ENCODE results near the gene ADCY7.

ADCY7 gene

DNA sequence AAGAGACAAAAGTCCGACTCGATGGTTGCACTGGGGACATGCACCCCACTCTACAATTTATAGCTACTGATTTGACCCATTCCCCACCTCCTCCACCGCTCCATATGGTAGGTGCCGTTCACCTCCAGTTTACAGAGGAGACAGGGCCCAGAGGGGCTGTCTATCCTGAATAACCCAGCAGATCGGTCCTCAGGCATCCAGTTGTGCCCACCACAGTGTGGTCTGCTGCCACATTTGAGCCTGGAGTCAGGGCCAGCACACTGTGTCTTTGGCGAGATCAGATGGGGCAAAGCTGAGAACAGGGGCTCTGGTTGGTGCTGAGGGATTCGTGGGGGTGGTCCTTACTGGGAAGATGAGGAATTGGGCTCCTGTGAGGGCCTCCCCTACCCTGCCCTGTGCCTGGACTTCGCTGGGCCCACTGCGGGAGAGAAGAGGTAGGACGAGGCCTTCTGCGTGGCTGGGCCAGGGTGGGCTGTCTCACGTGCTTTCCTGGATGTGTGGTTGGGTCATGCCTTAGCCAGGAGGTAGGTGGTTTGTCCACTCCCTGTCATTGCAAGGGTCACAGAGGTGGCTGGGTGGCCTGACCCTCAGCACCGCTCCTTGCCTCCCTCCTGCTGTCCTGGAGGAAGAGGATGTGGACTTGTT, 2.8 kb downstream of the ADCY7 start:
- DNase-seq = no peak

DNA sequence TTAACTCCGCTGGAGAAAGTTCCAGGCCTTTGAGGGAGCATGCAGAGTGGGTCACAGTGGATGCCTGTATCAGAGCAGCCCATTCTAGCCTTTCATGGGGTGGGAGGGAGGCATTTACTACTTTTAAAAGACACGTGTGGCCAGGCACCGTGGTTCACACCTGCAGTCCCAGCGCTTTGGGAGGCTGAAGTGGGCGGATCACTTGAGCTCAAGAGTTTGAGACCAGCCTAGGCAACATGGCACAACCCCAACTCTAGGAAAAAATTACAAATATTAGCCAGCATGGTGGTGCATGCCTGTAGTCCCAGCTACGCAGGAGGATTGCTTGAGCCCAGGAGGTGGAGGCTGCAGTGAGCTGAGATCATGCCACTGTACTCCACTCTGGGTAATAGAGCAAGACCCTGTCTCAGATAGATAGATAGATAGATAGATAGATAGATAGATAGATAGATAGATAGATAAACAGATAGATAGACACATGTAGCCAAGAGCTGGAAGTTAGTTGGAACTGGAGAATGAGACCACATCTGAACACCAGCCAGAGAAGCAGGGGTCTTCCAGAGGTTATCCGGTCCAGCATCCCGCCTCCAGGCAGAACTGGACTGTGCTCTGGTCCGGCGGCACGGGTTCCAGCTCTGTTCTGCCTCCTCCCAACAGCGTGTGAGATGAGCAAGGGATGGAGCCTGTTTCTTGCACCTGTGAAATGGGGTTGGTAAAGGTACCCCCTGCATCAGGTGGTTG, 3.6 kb downstream of the ADCY7 start:
- DNase-seq = no peak

DNA sequence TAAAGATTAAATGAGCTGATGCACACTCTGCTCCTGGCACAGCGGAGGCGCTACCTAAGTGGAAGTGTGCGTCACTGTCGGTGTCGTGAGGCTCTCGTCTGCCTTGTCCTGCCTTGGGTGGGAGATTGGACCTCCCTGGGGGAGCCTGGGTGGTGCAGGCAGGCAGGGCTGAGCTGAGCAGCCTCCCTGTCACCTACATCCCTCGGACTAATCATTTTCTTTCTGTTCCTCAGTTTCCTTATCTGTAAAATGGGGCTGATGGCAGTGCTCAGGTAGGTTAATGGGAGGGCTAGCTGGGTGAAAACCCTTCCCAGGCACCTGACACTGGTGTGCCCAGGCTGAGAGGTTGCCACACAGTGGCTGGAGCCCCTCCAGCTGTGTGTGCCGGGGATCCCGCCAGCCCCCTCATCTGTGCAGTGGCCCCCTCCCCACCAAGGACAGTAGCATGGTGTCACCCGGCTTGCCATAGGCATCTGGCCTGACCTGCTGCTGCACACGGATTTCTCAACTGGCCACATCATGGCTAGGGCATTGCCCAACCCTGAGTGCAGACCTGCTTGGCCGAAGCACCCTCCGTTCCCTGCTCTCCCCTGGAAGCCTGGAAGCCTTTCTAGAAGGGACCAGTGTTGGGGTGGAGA, 4.3 kb downstream of the ADCY7 start:
- no peak for DNase-seq

DNA sequence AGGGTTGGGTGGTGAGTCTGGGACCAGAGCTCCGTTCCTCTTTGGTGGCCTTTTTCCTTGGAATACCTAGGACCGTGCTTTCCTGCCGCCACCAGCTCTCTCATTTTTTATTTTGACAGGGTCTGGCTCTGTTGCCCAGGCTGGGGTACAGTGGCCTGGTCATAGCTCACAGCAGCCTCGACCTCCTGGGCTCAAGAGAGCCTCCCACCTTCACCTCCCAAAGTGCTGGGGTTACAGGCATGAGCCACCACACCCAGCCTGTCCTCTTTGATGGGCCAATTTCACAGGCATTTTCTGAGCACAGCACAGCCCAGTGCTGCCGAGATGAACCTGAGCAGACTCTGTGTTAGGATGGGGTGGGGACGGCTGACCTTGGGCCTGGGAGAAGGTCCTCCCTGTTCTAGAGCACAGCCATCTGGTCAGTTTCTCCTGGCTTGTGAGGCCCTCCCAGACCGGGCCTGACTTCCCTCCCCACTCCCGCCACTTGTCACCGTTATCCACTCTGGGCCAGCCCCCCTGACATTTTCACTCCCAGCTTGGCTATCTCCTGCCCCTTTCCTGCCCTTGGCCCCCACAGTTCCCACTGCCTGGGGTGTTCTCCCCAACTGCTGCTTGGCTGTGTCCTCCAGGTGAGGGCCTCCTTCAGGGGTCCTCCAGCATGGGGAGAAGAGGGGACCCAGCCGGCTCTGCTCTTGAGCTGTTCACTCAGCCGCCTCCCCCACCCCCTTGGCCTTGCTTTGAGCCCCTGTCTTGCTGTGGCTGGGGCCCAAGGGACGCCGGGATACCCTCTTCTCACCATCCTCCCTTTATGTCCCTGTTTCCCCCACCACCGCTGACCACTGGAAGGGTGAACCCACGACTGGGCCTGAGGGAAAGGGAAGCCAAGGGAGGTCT, 5.0 kb downstream of the ADCY7 start:
- no peak for DNase-seq

DNA sequence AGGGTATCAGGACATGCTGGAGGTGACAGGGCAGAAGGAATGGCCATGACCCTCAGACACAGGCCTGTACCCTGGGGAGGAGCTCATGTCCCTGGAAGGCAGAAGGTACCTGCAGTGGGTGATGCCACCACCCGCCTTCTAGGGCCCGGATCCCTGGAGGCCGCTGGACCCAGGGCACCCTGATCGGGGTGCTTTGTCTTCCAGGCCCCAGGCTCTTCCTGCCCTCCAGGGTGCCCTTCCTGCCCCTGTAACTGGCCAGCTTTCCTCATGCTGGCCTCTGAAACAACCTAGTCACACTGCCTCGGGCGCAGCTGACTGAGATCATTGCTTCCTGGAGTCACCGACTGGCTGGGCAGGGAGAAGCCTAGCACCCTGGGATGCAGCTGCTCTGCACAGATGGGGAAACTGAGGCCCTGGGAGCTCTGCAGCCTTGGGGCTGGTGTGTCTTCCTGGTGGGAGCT, 5.8 kb downstream of the ADCY7 start:
- no peak for DNase-seq

DNA sequence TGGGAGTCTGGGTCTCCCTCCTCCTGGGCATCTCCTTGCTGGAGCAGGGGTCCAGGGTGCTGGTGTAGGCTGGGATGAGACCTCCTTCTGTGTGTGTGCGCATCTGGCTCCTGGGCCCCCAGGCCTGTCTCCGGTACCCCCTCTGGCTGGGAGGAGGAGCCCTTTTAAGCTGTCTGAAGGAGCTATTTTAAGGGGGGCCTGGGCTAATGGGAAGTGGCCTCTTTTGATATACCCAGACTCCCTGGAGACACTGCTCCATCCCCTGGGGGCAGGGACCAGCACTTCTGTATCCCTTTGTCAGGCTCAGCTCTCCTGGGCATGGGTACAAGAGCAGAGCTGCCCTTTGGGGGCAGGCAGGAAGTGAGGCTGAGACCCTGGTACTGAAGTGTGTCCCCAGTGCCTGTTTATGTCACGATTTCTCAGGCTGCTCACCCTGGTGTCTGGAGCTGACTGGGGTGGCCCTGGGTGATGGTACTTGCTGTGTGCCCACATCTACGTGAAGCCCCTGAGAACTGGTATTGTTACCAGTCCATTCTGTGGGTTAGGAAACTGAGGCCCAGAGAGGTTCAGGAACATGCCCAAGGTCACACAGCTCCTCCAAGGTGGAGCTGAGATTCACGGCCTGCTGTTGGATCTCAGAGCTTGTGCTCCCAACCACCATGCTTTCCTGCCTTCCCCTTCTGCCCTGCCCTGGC, 6.5 kb downstream of the ADCY7 start:
- DNase-seq = no peak

DNA sequence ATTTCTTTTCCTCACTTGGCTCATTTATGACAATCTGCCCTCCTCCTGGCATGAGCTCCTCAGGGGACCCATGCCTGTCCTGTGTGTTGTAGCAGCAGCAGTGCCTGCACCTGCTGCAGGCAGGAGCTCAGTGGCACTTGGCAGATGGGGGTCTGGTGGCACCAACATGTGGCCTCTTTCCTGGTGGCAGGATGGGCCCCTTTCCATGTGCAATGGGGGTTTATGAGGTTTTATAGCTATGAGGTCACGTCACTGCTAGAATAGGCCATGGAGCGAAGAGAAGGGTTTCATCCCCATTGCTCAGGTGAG, 7.0 kb downstream of the ADCY7 start:
- no peak for DNase-seq

DNA sequence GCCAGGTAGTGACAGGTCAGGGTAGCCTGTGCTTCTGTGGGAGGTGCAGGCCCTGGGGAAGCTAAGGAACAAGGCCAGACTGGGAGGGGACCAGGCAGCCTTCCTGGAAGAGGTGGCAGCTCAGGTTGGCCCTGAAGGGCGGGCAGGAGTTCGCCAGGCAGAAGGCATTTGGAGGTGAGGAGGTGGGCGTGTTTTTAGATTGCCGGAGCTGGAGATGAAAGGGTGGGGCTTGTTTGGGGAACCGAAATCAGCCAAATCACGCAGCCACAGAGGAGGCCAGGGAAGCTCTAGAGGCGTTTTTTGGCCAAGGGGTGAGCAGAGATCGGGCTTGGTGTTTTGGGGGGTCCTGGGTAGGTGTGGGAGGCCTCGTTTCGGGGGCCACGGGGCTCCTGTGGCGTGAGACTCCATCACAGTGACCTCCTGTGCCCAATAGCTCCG, 7.6 kb downstream of the ADCY7 start:
- peak; percentile 70 for DNase-seq

DNA sequence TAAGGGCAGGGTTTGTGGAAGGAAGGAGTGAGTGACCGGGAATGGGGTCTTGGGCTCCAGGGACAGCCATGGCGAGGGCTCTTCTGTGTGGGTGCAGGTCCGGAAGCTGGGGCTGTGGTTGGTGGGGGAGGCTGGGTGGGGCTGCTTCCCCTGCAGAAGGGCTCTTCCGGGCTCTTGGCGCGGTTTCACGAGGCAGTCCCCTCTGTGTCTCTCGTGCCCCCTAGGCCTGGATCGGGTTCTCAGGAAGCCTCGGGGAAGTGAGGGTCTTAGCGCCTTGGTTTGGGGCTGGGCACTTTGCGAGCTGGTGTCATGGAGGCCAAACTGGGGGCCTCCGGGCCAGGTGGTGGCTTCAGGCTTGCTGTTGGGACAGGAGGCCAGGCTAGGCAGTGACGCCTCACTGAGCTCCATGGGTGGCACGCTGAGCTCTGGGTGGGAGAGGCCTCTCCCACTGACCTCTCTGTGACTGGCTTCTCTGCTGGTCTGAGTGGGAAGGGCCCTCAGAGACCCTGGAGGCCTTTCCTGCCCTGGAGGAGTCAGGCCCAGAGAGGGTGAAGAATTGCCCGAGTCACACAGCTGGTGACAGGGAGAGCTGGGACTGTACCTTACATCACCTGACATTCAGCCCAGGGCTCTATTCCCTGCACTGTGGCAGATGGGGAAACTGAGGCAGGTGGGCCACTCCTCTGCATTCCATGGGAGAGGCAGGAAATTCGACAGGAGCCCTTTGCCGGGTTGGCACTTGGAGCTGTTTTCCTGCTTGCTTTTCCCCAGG, 8.2 kb downstream of the ADCY7 start:
- DNase-seq = peak; percentile 57

DNA sequence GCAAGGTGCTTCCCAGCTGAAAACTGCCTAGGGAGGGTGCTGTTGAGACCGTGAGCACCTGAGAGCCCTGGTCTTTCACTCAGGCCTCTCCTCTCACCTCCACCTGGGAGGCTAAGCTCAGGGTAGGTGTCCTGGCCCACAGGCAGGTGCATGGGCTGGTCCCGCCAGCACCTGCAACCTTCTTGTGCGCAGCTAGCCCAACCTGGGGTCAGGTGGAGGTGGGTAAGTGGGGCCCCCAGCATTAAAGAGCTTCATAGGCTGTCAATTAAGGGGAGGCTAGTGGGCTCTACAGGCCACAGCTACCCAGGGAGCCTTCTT, 8.7 kb downstream of the ADCY7 start:
- no peak for DNase-seq

DNA sequence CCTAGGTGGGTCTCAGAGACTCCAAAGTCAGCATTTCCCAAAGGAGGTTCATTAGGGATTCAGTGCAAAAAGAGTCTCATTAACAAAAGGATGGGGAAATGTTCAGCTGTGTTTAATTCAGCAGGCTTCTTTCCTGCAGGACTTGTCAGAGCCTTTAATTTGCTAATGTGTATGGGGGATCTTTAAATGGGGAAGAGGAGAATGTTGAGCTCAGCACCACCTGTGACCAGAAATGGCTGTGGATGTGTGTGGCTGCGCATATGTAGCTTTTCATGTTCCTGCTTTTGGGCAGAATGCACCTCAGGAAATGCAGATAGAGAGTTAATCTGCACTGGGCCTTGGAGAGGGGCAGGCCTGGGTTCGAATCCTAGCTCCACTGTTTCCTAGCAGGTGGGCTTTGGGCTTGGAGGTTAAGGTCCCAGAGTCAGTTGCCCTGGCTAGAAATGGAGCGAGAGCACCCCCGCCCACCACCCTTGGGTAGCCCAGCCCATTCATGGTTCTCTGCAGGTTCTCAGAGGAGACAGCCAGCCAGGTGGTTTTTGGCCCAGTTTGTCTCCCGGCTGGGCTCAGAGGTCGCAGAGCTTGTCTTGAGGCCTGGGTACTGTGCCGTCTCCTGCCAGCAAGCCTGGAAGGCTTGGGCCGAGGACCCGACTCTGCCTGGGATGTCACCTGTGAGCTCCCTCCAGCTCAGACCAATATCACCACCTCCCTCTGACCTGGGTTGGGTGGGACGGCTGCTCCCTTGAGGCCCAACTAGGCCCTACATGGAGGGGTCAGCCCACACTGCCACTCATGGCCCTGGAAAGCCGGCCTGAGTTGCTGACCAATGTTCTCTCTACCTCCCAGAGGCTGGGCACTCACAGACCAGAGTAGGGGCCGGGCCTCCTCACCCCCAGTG, 9.3 kb downstream of the ADCY7 start:
- DNase-seq = no peak

DNA sequence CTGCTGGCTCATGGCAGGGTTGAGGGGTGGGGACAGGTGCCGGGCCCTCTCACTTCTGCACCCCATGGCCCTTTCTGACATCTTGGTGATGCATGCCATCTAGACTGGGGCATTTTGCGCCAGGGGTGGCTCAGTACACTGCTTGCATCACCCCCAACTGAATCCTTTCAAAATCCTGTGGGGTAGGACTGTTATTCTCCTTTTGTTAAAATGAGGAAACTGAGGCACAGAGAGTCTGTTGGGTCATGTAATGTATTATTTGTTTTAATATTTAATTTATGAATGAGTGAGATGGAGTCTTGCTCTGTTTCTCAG, 9.9 kb downstream of the ADCY7 start:
- DNase-seq = no peak

DNA sequence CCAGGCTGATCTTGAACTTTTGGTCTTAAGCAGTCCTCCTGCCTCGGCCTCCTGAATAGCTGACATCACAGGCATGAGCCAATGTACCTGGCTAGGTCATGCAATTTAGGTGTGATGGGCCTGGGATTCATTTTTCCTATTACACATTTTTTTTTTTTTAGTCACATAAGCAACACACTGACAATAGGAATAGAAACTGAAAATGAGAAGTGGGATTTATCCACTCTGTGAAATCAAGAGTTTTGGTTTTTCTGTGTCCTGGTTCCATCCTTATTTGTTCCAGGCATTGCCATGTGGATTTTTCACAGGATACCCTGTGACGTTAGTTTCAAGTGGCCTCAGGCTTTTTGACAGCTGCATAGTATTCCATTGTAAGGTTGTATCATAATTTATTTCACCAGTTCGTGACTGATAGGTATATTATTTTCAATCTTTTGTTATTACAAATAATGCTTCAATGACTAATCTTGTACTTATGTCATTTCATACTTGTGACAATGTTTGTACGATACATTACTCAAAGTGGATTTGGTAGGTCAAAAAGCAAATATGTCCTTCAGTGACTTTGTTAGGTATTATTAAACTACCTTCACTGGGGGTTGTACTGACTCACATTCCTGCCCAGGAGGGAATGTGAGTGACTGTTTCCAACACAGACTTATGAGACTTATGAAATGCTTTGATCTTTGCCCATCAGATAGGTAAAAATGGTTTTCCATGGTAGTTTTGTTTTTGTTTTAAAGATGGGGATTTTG, 10.6 kb downstream of the ADCY7 start:
- DNase-seq = no peak

DNA sequence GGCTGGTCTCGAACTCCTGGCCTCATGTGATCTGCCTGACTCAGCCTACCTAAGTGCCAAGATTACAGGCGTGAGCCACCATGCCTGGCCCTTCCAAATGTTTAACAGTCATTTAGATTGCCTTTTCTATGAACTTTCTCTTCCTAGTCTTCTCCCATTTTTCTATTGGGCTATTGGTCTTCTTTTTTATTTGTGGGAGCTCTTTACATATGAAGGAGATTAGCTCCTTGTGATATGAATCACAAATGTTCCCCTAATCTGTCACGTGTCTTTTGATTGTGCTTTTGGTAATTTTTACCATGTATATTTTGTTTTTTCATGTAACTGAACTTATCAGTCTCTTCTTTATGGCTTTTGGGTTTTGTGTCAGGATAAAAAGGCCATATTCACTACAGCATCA, 11.9 kb downstream of the ADCY7 start:
- DNase-seq = no peak

DNA sequence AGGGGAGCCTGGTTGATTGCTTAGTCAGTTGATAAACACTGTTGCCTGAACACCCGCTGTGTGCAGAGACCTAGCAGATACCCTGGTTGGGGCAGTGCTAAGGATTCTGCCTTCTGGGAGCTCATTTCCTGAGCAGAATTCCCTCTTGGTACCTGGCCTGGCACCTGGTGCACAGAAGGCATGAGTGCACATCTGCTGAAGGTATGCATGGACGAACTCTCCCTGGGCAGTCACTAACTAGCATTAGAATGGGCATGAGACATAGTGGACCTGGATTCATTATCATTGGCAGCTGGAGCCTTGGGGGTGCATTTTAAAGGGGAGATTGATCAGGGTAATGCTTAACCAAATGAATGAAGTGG, 13.1 kb downstream of the ADCY7 start:
- DNase-seq = no peak

DNA sequence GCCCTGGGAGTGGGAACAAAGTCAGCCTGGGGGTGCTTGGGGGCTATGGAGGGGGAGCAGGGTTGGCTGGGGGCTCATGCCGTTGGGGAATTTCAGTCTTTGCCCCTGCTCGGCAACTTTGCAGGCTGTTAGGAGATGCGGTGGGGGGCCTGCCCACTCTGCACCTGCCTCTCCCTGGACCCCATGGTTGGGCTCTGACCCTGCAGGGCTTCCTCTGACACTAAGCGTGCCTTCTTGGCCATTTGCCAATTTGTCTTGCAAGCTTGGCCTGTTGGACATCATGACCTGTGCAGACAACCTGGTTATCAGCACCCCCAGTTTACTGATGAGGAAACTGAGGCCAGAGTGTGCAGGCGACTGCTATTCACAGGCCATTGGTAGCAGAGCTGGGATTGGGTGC, 14.6 kb downstream of the ADCY7 start:
- DNase-seq = no peak

DNA sequence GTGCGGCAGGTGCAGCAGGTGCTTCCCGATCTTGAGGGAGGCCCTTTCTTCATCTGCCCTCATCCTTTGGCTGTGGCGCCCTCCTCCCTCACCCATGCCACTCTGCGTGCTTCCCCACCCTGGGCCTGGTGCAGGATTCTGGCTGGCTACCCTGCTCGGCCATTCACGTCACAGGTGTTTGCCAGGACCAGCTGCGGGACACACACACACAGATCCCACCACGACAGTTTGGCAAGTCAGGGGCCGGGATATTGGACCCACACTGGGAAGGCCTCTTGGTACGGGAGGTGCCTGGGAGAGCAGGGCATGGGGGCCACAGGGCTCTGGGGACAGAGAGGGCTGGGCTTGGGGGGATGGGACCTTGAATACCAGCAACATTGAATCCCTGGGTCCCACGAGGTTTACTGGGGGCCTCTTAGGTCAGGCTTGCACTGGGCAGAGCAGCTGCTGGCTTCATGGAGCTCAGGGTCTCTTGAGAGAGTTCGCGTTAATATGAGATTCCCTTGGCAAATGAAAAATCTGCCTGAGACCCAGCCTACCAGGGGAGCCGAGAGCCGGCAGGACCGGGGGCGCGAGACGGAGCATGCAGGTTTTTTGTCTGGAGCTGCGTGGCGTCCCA, 15.1 kb downstream of the ADCY7 start:
- DNase-seq = no peak

DNA sequence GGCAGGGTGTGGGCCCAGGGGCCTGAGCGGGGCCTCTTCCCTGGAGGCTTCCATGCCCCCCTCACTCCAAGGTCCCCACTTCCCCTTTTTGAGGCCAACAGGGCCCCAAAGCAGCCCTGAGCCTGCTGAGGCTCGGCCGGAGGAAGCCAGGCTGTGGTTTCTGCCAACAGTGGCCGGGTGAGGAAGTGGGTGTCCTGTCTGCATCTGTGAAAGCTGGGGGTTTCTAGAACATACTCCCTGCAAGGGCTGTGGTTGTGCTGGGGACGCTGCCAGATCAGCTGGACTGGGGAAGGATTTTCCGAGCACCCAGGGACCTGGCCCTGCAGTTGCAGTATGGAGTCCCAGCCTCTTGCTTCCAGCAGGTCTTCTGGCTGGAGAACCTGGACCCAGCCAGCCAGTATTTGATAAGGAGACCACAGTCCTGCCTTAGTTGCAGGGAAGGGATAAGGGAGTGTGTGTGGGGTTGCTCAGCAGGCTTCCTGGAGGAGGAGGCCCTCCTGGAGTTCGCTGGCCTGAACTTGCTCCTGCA, 15.7 kb downstream of the ADCY7 start:
- DNase-seq = peak; percentile 85

DNA sequence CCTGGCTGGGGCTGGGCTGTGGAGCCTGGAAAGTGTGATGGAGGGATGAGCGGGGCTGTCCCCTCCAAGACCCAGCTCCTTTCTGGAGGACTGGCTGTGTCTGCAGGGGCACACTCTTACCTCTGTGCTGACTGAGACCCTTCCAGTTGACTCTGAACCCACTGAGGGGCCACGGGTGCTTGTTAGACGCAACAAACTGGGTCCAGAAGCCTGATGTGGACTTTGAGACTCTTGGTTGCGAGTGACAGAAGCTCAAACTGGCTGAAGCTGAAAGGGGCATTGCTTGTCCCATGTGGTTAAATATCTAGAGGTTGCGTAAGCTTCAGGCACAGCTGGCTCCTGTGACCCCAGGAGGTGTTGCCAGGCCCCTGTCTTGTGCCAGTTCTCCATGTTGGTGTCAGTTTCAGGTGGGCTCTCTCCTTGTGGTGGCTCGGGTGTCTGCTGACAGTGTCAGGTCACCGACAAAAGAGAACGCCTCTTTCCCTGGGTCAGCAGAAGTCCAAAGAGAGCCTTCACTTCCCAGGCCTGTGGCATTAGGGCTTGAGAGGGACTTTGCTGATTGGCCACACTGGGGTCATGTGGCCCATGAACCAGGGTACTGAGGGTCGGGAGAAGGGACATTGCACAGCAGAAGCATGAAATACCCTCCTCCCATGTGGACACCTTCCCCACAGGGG, 16.7 kb downstream of the ADCY7 start:
- no peak for DNase-seq
